ENCODE results near the gene CFAP53.
"Not testable (repeated sequence)": the region's sequence is repeated elsewhere in the genome, so short reads cannot be mapped to it uniquely, and the experiment has no call there.

The CFAP53 gene, protein sequence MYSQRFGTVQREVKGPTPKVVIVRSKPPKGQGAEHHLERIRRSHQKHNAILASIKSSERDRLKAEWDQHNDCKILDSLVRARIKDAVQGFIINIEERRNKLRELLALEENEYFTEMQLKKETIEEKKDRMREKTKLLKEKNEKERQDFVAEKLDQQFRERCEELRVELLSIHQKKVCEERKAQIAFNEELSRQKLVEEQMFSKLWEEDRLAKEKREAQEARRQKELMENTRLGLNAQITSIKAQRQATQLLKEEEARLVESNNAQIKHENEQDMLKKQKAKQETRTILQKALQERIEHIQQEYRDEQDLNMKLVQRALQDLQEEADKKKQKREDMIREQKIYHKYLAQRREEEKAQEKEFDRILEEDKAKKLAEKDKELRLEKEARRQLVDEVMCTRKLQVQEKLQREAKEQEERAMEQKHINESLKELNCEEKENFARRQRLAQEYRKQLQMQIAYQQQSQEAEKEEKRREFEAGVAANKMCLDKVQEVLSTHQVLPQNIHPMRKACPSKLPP

GRCh38 chr18:50266248-50266704 lies at the start of gene CFAP53:
CFAP53 (minus strand) TSS chr18:50266495; CDS start chr18:50266404, 91 bp downstream.
- DNase-seq (ENCODE audit: low read depth in 2 of 3, low spot score in 1 of 3) = peak; percentile 73 to 86 (median 74)

DNA sequence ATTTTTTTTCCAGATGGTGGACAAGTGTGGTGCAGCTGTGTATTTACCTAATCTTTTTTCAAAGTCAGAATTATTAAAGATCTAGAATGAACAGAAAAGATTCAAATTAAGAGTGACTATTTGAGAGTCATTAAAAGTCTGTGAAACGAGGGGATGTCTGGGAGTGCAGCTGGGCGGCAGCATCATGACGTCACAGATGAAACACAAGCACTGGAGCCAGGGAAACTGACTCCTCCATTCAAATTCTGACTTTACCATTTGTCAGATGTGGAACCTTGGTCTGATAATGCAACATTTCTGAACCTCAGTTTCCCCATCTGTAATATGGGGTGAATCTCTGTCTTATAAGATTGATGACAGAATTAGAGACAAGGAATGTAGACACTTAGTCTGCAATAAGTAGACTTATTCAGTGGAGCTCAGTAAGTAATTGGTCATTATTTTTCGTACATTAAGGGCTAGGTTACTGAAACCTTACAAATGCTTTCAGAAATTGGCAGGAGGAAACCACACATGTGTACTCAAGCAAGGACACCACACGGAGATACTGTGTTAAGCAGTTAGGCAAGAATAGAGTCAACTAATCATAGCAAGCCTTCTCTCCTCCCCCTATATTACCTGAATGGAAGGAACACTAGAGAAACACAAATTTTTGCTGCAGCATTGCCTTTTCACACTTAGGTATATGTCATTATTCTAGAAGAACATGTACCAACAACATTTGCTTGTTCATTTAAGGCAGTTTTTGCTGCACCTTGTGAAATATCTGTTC lies 49.0 kb upstream of the CFAP53 start:
- DNase-seq (ENCODE audit: low read depth in 2 of 3, low spot score in 1 of 3) = no peak

GRCh38 chr18:50313873-50314460 lies 47.7 kb upstream of the CFAP53 start:
- no peak for DNase-seq (ENCODE audit: low read depth in 2 of 3, low spot score in 1 of 3)

DNA sequence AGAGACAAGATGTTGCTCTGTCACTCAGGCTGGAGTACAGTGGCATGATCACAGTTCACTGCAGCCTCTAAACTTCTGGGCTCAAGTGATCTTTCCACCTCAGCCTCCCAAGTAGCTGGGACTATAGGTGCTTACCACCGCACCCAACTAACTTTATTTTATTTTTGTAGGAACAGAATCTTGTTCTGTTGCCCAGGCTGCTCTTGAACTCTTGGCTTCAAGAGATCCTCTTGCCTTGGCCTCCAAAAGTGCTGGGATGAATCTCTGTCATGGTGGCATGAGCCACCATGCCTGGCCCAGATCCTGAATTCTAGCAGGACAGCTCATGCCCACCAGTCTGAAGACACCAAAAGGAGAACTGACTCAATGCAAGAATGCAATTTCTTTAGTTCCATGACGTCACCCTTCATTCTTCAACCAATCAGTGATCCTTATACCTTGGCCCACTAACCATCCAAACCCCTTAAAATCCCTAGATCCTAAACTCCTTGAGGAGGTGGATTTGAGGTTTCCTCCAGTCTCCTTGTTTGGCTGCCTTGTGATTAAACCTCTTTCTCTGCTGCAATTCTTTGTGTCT lies 46.8 kb upstream of the CFAP53 start:
- no peak for DNase-seq (ENCODE audit: low read depth in 2 of 3, low spot score in 1 of 3)

GRCh38 chr18:50312296-50313030 lies 46.2 kb upstream of the CFAP53 start:
- no peak for DNase-seq (ENCODE audit: low read depth in 2 of 3, low spot score in 1 of 3)

DNA sequence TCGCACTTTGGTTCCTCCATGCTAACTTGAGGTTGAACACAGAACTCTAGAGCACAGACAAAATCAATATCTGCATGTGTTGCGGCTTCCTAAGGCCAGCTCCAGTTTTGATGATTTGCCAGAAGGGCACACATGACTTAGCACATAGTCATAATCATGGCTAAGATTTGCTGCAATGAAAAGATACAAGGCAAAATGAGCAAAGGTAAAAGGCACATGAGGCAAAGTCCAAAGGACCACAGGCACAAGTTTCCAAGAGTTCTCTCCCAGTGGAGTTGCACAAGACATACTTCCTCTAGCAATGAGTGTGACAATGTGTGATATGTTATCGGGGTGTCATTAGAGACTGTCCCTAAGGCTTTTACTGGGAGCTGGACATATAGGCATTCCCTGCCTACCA lies 45.4 kb upstream of the CFAP53 start:
- no peak for DNase-seq (ENCODE audit: low read depth in 2 of 3, low spot score in 1 of 3)

GRCh38 chr18:50310080-50310479 lies 43.8 kb upstream of the CFAP53 start:
- no peak for DNase-seq (ENCODE audit: low read depth in 2 of 3, low spot score in 1 of 3)

- not testable (repeated sequence) for DNase-seq (ENCODE audit: low read depth in 2 of 3, low spot score in 1 of 3)
Measured at GRCh38 chr18:50308851-50309250, 42.6 kb upstream of the CFAP53 start.

DNA sequence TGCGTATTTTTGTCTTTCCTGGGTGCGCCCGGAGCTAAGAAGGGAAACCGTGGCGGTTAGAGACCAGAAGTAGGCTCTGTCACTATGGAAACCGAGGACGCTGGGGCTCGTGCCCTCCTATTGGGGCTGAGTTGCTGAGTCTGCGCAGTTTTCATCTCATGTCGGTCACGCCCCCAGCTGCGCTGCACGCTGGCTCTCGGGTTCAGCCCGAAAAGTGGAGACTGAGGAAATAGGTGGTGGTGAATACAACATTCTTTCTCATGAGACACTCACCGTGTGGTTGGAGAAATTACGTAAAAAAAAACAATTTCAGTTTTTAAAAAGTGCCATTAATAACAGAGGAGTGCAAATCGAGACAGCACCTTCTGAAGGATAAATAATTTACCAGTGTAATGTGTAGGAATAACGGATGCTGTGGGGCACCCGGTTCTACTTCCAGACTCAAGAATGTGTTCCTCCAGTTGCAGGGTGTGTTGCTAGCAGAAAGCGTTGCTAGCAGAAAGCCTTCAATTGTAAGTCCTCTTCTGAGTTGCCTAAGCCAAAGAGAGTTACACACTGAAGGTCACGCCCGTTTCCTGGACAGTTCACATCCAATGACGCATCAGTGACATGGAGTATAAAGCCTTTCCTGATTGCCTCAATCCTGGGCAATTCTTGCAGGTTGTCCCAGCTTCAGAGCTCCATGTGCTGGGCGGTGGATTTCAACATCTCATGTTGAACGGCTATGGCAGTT lies 41.6 kb upstream of the CFAP53 start:
- DNase-seq (ENCODE audit: low read depth in 2 of 3, low spot score in 1 of 3) = peak; percentile 78 to 86 (median 85)

DNA sequence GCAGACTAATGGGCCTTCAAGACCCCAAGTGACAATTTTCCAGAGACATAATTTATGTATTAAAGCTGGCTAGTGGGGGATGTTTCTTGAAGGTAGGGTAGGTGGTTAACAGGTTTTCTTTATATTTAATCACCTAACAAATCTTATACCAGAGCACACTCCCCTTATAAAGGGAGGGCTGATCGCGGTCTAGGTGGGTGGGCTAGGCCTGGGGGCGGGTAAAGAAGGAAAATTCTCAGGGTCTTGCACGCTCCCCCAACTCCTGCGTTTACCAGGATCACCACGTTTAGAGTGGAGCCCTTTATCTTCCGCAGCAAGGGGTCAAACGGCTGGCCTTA lies 41.1 kb upstream of the CFAP53 start:
- no peak for DNase-seq (ENCODE audit: low read depth in 2 of 3, low spot score in 1 of 3)

- DNase-seq (ENCODE audit: low read depth in 2 of 3, low spot score in 1 of 3) = no peak
Measured at GRCh38 chr18:50306944-50307343, 40.6 kb upstream of the CFAP53 start.

DNA sequence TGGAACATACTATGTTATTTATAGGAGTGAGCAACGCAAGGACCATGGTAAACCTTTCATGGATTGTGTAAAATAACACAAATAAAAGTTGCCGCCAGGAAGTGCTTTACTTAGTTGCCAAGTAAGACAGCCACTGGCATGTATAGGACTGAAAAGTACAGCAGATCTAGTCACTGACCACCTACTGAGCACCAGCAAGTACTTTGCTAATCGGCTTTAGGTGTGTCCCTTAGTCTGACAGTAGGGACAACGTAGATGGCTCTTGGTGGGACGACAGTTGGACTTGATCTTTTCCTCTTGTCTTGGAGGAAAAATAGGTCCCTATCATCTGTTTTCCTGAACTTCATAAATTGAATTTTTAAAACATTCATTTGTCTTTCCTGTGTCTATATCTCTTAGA lies 34.8 kb upstream of the CFAP53 start:
- no peak for DNase-seq (ENCODE audit: low read depth in 2 of 3, low spot score in 1 of 3)

DNA sequence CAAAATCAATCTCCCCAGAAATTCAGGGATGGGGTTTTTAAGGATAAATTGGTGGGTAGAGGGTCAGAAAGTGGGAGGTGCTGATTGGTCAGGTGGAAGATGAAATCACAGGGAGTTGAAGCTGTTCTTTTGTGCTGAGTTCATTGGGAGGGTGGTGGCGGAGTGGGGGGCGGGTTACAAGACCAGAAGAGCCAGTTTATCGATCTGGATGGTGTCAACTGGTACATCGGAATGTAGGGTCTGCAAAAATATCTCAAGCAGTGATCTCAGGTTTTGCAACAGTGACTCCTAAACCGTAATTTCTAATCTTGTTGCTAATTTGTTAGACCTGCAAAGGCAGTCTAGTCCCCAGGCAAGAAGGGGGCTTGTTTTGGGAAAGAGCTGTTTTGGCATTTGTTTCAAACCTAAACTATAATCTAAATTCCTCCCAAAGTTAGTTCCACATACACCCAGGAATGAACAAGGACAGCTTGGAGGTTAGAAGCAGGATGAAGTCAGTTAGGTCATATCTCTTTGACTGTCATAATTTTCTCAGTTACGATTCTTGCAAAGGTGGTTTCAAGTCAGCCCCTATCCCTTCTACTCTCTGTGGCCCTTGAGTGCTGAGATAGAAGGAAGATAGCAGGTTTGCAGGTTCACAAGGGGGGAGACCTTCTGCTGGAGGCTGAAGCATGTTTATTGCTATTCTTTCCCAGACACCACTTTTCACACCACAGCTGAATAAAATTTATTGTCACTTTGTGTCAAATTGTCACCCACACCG lies 33.5 kb upstream of the CFAP53 start:
- DNase-seq (ENCODE audit: low read depth in 2 of 3, low spot score in 1 of 3) = no peak

- DNase-seq (ENCODE audit: low read depth in 2 of 3, low spot score in 1 of 3) = no peak
Measured at GRCh38 chr18:50298443-50299284, 32.4 kb upstream of the CFAP53 start.

GRCh38 chr18:50297621-50298442 lies 31.5 kb upstream of the CFAP53 start:
- peak; percentile 49 to 64 (median 63) for DNase-seq (ENCODE audit: low read depth in 2 of 3, low spot score in 1 of 3)

- DNase-seq (ENCODE audit: low read depth in 2 of 3, low spot score in 1 of 3) = no peak
Measured at GRCh38 chr18:50293039-50293438, 26.7 kb upstream of the CFAP53 start.

DNA sequence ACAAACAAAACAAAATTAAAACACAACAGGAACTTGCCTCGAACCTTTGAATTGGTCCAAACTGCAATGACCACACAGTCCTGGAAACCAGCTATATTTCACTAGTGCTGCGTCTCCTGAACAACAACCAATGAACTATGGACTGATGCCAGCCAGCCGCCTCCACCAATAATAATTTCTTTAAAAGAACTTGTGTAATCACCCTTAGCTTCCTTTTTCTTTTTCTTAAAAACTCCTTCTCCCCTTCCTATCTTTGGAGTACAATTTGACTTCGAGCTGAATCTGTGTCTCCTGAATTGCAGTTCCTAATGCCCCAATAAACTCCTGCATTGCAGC lies 22.8 kb upstream of the CFAP53 start:
- DNase-seq (ENCODE audit: low read depth in 2 of 3, low spot score in 1 of 3) = no peak

Measured in stimulated activated CD4-positive, alpha-beta T cell treated with anti-CD3 and anti-CD28 coated beads, Interleukin-12 subunit alpha, Interleukin-12 subunit beta, amount 100 ng/mL, for 48 hours (primary cell).